ENCODE results near the gene HOXA9. TPM values are rescaled to one million over a fixed set of nuclear protein-coding genes. Genes with fewer than 3 reads are reported as not detected.

The HOXA9 gene
- total RNA-seq, 1 donor from 2014 or later, result not detected

GRCh38 chr7:27138985-27139333, 26.4 kb downstream of the HOXA9 start:
- Mint-ChIP-seq H3K36me3 (ENCODE audit: unreplicated experiment) (no peaks in the 10 kb centered on the region), H3K4me3 (ENCODE audit: unreplicated experiment) (no peak overlapping the region), H3K4me1 (ENCODE audit: unreplicated experiment) (peaks cover 8% of the 10 kb centered on the region), H3K27ac (ENCODE audit: unreplicated experiment) (no peak overlapping the region), H3K9me3 (ENCODE audit: unreplicated experiment) (no peaks in the 10 kb centered on the region), H3K27me3 (ENCODE audit: unreplicated experiment) (peaks cover 92% of the 10 kb centered on the region)
- DNase-seq (ENCODE audit: extremely low spot score, unreplicated experiment), result no peak
- no peak for TF ChIP-seq CTCF (IDR thresholded peaks at IDR 0.05)

GRCh38 chr7:27138472-27138871, 26.9 kb downstream of the HOXA9 start:
- Mint-ChIP-seq H3K4me1 (ENCODE audit: unreplicated experiment) (peaks cover 8% of the 10 kb centered on the region), H3K36me3 (ENCODE audit: unreplicated experiment) (no peaks in the 10 kb centered on the region), H3K27ac (ENCODE audit: unreplicated experiment) (no peak overlapping the region), H3K9me3 (ENCODE audit: unreplicated experiment) (no peaks in the 10 kb centered on the region), H3K4me3 (ENCODE audit: unreplicated experiment) (no peak overlapping the region), H3K27me3 (ENCODE audit: unreplicated experiment) (peaks cover 94% of the 10 kb centered on the region)
- DNase-seq (ENCODE audit: extremely low spot score, unreplicated experiment), result no peak
- no peak for TF ChIP-seq CTCF (IDR thresholded peaks at IDR 0.05)

GRCh38 chr7:27137640-27138315, 27.6 kb downstream of the HOXA9 start:
- no peak for DNase-seq (ENCODE audit: extremely low spot score, unreplicated experiment)

DNA sequence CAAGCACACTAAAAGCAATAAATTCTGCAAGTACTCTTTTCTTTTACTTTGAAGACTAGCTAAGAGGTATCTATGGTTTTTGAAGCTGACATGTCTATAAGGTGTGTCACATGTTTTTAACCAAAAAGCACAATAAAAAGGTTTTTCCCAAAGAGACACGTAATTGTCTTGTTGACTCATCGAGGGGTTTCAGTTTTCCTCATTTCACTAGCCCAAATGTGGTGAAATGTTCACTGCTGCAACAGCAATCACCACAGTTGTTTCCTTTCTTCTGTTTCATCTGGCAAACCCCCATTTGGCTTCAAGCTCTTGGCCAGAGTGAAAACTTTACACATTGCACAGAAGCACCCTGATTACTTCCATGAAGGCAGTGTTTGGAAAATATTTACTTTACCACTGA, 30.9 kb downstream of the HOXA9 start:
- no peak overlapping the region for H3K27ac Mint-ChIP-seq (ENCODE audit: unreplicated experiment)
- no peak for DNase-seq (ENCODE audit: extremely low spot score, unreplicated experiment)
- H3K27me3 Mint-ChIP-seq (ENCODE audit: unreplicated experiment), result peaks cover 89% of the 10 kb centered on the region
- TF ChIP-seq CTCF (IDR thresholded peaks at IDR 0.05), result no peak
- H3K4me3 Mint-ChIP-seq (ENCODE audit: unreplicated experiment), result no peak overlapping the region
- H3K4me1 Mint-ChIP-seq (ENCODE audit: unreplicated experiment), result peaks cover 2% of the 10 kb centered on the region
- H3K36me3 Mint-ChIP-seq (ENCODE audit: unreplicated experiment), result no peaks in the 10 kb centered on the region
- H3K9me3 Mint-ChIP-seq (ENCODE audit: unreplicated experiment), result no peaks in the 10 kb centered on the region

More at GRCh38 chr7:27137640-27138315, 27.6 kb downstream of the HOXA9 start:
- Mint-ChIP-seq H3K9me3 (ENCODE audit: unreplicated experiment) (no peaks in the 10 kb centered on the region), H3K27me3 (ENCODE audit: unreplicated experiment) (peaks cover 97% of the 10 kb centered on the region), H3K4me1 (ENCODE audit: unreplicated experiment) (peaks cover 7% of the 10 kb centered on the region), H3K4me3 (ENCODE audit: unreplicated experiment) (no peak overlapping the region), H3K36me3 (ENCODE audit: unreplicated experiment) (no peaks in the 10 kb centered on the region), H3K27ac (ENCODE audit: unreplicated experiment) (no peak overlapping the region)
- no peak for TF ChIP-seq CTCF (IDR thresholded peaks at IDR 0.05)

DNA sequence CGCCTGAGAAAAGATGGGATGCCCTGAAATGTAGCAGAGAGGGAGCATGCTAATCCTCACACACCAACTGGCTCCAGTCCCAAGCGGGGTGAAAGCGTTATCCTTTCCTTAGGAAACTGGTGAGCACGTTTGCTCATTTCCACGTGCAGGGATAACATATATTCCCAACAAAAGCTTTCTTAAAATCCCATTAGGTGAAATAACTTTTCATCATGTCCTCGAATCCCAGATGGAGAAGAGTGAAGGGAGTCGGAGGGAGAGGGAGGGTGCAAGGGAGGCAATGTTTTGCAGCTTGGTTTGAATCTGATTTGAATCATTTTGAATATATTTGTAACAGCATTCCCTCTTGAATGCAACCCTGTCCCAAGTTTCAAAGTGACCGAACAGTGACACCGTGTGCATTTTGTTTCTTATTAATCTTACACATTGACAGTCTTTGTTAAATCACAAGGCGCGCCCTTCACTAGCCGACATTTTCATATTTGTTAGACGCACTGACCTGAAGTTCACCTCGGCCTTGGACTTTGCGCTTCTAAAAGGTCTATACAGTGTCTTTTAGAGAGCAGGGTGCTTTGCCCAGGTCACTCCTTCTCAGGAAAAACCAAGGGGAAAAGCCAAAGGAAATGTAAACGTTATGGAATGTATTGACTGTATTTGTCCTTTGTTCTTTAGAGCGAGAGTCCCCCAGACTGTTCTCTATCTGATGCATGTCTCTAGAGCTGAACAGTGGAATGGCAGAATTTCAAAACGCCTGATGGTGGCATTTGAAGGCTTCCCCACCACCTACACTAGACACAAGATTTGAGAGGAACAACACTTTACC, 31.7 kb downstream of the HOXA9 start:
- no peak for DNase-seq (ENCODE audit: extremely low spot score, unreplicated experiment)
- no peak for TF ChIP-seq CTCF (IDR thresholded peaks at IDR 0.05)
- Mint-ChIP-seq H3K4me1 (ENCODE audit: unreplicated experiment) (peaks cover 2% of the 10 kb centered on the region), H3K27me3 (ENCODE audit: unreplicated experiment) (peaks cover 90% of the 10 kb centered on the region), H3K27ac (ENCODE audit: unreplicated experiment) (no peak overlapping the region), H3K9me3 (ENCODE audit: unreplicated experiment) (no peaks in the 10 kb centered on the region), H3K36me3 (ENCODE audit: unreplicated experiment) (no peaks in the 10 kb centered on the region), H3K4me3 (ENCODE audit: unreplicated experiment) (no peak overlapping the region)

All from osteocyte (in vitro differentiated cells).